ENCODE measurements around the gene EEF1AKMT2. TPM values are rescaled to one million over a fixed set of nuclear protein-coding genes. Genes with fewer than 3 reads are reported as not detected.

The EEF1AKMT2 gene
- total and polyA plus RNA-seq, 9 of the 15 experiments (the other 6 are each of a cell fraction or from before 2014, with no cell fraction given), result 9.3 to 34.3 (median 23.7) TPM

DNA sequence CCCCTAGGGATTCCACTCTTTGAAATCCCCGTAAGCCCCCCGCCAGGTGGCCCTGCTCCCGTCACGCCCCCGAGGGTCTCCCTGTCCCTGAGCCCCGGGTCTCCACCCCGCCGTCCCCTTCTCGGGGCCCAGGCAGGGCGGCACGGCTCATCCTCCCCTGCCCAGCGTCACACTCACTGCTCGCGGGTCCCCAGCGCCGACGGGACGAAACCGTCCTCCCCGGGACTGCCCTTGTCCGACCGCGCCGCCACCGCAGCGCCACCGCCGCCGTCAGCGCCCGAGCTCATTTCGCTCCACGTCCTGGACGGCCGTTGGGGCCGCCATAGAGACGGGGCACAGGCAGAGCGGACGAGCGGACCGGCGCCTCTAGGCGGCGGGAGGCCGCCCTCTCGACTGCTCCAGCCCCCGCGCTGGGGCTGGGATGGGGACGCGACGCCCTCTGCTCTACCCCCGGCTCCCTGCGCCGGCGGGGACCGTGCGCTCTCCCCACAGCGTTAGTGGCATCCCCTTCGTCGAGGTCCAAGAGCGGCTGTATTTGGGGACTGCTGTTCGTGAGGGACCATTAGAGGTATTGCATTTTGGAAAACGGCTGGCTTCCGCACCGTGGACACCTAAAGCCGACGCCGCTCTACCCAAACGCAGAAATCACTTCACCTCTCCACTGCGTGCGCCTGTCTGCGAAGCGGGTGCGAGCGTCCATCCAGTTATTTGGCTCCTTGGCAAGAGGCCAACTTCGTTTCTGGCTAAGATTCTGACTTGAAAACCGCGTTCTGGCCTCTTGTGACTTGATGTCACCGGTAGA is at the start of gene EEF1AKMT2 (continued):
- TF ChIP-seq PHF20 (IDR thresholded peaks at IDR 0.05; ENCODE audit: partially characterized antibody) (peak; percentile 62), MITF (IDR thresholded peaks at IDR 0.05) (no peak), ZFP91 (CRISPR knock-in tag; IDR thresholded peaks at IDR 0.05) (peak; percentile 52; the same call in 1 of the 2 replicates), MCM5 (IDR thresholded peaks at IDR 0.05; ENCODE audit: low read depth) (no peak), MTF1 (CRISPR knock-in tag; IDR thresholded peaks at IDR 0.05; ENCODE audit: borderline replicate concordance) (no peak), NUFIP1 (IDR thresholded peaks at IDR 0.05; ENCODE audit: partially characterized antibody) (no peak), NCOA6 (IDR thresholded peaks at IDR 0.05) (peak; percentile 83), NFIC (IDR thresholded peaks at IDR 0.05) (peak; percentile 98), ZBTB7A (IDR thresholded peaks at IDR 0.05; ENCODE audit: borderline replicate concordance, control insufficient read depth, low read depth, low read length) (peak; percentile 86), KDM4B (IDR thresholded peaks at IDR 0.05; ENCODE audit: borderline replicate concordance in 2 of 2, low read depth in 1 of 2) (no peak; a peak in 1 of 4 replicates), FOXA1 (IDR thresholded peaks at IDR 0.05; ENCODE audit: borderline replicate concordance) (no peak), TGIF2 (CRISPR knock-in tag; IDR thresholded peaks at IDR 0.05) (peak; percentile 66; the same call in 1 of the 2 replicates), RBM22 (IDR thresholded peaks at IDR 0.05; ENCODE audit: low read depth, low read length, poor library complexity, severe bottlenecking) (peak; percentile 65), TCFL5 (CRISPR knock-in tag; conservative IDR thresholded peaks at IDR 0.05) (no peak), ZNF3 (CRISPR knock-in tag; IDR thresholded peaks at IDR 0.05) (no peak), SNIP1 (IDR thresholded peaks at IDR 0.05; ENCODE audit: low read depth) (peak; percentile 96), ZNF436 (CRISPR knock-in tag; IDR thresholded peaks at IDR 0.05) (no peak), ZNF184 (CRISPR knock-in tag; IDR thresholded peaks at IDR 0.05) (no peak), NEUROD1 (IDR thresholded peaks at IDR 0.05; ENCODE audit: borderline replicate concordance, low read depth, low read length, partially characterized antibody) (peak; percentile 62), ETV5 (CRISPR knock-in tag; IDR thresholded peaks at IDR 0.05; ENCODE audit: low read depth) (no peak; the same call in 1 of the 2 replicates), GABPB1 (CRISPR knock-in tag; IDR thresholded peaks at IDR 0.05) (peak; percentile 76), OTX1 (CRISPR knock-in tag; IDR thresholded peaks at IDR 0.05) (no peak), HMGN3 (IDR thresholded peaks at IDR 0.05; ENCODE audit: borderline replicate concordance, extremely low read depth, insufficient read length, low read depth, low read length) (peak; percentile 94), PRMT5 (CRISPR knock-in tag; IDR thresholded peaks at IDR 0.05) (0 out of 2 replicates have a peak, but pooled peaks have one; percentile 35), ZNF239 (CRISPR knock-in tag; IDR thresholded peaks at IDR 0.05) (no peak), SP2 (IDR thresholded peaks at IDR 0.05; ENCODE audit: extremely low read depth, low read depth, low read length, poor library complexity, severe bottlenecking) (peak; percentile 99)
